ENCODE results near the gene FAU.

The FAU gene

DNA sequence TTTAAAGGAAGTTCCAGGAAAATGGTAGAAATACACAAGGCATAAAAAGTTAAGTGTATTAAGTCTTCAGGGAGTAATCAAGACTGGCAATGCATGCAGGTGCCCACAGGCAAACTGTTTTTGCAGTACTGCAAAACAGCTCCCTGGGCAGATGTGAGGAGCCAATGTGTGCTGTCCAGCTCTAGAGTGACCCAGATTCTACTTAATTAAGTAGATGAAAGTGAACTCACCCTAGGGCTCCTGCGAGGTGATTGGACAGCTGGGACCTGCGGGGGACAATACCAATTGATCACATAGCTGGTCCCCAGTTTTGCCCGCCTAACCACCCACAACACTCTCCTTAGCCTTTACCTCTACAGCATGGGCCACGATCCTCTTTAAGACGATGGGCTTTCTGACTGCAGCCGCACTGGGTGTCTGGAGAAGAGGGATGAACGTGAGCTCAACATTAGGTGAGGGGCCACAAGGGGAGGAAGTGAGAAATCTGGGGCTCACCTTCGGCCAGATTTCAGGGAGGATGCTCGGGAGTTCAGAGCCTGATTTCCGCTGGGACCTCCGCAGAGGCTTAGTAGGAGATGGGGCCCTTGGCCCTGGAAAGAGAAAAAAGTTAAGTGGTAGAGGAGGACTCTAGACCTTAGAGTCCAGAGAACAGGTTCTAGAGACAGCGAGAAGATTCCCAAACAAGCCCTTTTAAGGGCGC lies 38.6 kb downstream of the FAU start:
- Histone ChIP-seq H3K9ac (ENCODE audit: low read length) (peak overlapping the region; percentile 82), H3K27me3 (ENCODE audit: control insufficient read depth, insufficient read depth, low read length) (no peaks in the 10 kb centered on the region), H3K4me3 (ENCODE audit: low read length) (peak overlapping the region; percentile 75), H3K36me3 (ENCODE audit: control insufficient read depth, low read depth, low read length) (peaks cover 39% of the 10 kb centered on the region), H3K9me3 (ENCODE audit: control insufficient read depth, low read depth, low read length) (no peaks in the 10 kb centered on the region), H3K4me1 (ENCODE audit: control insufficient read depth, low read depth, low read length) (peaks cover 5% of the 10 kb centered on the region), H3K27ac (ENCODE audit: low read length) (peak overlapping the region; percentile 56)

DNA sequence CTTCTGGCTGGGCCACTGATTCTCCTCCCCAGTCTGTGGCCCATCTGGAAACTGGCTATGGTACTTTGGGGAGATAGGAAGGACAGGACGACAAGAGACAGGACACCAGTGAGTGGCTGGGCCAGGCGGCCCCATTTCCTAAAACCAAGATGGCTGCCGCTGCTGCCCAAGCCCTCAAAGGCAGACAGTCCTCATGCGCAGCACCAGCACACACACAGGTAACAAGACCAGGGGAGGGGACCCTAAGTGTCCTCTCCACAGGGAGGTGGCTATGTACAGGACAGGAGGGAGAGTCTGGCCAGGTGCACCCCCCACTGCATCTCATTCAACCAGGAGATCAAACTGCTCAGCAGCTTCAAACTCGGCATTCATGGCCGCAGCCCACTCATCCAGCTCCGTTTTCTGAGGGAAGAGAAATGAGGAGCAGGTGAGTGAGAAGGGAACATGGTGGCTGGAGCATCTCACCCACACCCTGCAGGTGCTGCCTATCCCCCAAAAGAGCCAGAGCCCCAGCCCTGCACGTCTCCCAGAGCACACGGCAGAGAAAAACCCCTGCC lies 43.1 kb downstream of the FAU start:
- no peaks in the 10 kb centered on the region for H3K9me3 ChIP-seq (ENCODE audit: control insufficient read depth, low read depth, low read length)
- H3K4me3 ChIP-seq (ENCODE audit: low read length) = no peak overlapping the region
- H3K27me3 ChIP-seq (ENCODE audit: control insufficient read depth, insufficient read depth, low read length) = no peaks in the 10 kb centered on the region
- no peak overlapping the region for H3K27ac ChIP-seq (ENCODE audit: low read length)
- peaks cover 5% of the 10 kb centered on the region for H3K4me1 ChIP-seq (ENCODE audit: control insufficient read depth, low read depth, low read length)
- peaks cover 47% of the 10 kb centered on the region for H3K36me3 ChIP-seq (ENCODE audit: control insufficient read depth, low read depth, low read length)
- no peak overlapping the region for H3K9ac ChIP-seq (ENCODE audit: low read length)

DNA sequence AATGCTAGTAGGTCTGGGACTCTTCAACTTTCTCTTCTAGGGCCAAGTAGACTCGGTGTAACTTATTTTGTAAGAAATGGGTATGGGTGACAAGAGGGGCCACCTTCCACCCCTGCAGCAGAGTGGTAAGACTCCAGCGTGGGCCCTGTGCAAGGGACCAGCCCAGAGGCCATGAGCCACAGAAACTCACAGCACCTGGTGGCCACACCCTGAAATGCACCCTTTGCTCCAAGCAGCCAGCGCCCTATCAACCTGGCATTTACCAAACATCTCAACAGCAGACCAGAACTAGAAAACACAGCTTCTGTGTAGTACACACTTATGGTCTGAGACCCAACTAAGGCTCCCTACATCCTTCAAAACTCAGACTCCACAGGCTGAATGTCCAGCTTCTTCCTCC lies 43.8 kb downstream of the FAU start:
- Histone ChIP-seq H3K4me1 (ENCODE audit: control insufficient read depth, low read depth, low read length) (peaks cover 5% of the 10 kb centered on the region), H3K27ac (ENCODE audit: low read length) (no peak overlapping the region), H3K9ac (ENCODE audit: low read length) (no peak overlapping the region), H3K4me3 (ENCODE audit: low read length) (no peak overlapping the region), H3K36me3 (ENCODE audit: control insufficient read depth, low read depth, low read length) (peaks cover 47% of the 10 kb centered on the region), H3K27me3 (ENCODE audit: control insufficient read depth, insufficient read depth, low read length) (no peaks in the 10 kb centered on the region), H3K9me3 (ENCODE audit: control insufficient read depth, low read depth, low read length) (no peaks in the 10 kb centered on the region)

DNA sequence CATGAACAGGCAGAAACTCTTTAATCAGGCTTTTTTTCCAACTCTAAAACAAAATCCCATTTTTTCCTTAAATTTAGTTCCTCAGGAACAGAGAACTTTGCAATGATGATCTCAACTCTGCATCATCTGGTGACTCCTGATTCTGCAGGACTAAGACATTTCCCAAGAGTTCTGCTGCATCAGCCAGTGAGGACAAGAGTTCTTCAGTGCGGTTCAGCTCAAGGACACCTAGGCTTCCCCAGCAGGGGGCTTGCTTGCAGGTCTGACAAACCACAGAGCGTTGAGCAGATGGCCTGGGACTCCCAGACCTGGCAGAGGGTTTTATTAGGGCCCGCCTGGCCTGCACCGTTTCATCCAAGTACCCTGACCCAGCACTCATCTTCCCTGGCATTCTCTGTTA lies 44.5 kb downstream of the FAU start:
- no peak overlapping the region for H3K27ac ChIP-seq (ENCODE audit: low read length)
- H3K9ac ChIP-seq (ENCODE audit: low read length) = no peak overlapping the region
- peaks cover 47% of the 10 kb centered on the region for H3K36me3 ChIP-seq (ENCODE audit: control insufficient read depth, low read depth, low read length)
- no peaks in the 10 kb centered on the region for H3K27me3 ChIP-seq (ENCODE audit: control insufficient read depth, insufficient read depth, low read length)
- no peak overlapping the region for H3K4me3 ChIP-seq (ENCODE audit: low read length)
- H3K4me1 ChIP-seq (ENCODE audit: control insufficient read depth, low read depth, low read length) = no peaks in the 10 kb centered on the region
- no peaks in the 10 kb centered on the region for H3K9me3 ChIP-seq (ENCODE audit: control insufficient read depth, low read depth, low read length)

DNA sequence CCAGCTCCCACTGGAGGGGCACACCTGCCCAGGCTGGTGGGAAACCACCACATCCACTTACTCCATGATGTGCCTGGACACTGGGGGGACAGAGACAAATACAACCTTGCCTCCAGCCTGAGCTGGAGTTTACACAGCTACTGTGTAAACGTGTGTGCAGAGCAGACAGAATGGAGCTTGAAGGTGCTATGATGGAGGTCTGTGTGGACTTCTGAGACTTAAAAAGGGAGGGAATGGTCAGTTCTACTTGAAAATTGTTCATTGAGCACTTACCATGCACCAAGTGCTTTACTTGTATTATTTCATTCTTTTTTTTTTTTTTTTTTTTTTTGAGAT lies 49.3 kb downstream of the FAU start:
- H3K27ac ChIP-seq (ENCODE audit: low read length) = no peak overlapping the region
- no peak overlapping the region for H3K9ac ChIP-seq (ENCODE audit: low read length)
- H3K4me1 ChIP-seq (ENCODE audit: control insufficient read depth, low read depth, low read length) = no peaks in the 10 kb centered on the region
- H3K9me3 ChIP-seq (ENCODE audit: control insufficient read depth, low read depth, low read length) = no peaks in the 10 kb centered on the region
- H3K4me3 ChIP-seq (ENCODE audit: low read length) = no peak overlapping the region
- peaks cover 13% of the 10 kb centered on the region for H3K36me3 ChIP-seq (ENCODE audit: control insufficient read depth, low read depth, low read length)
- no peaks in the 10 kb centered on the region for H3K27me3 ChIP-seq (ENCODE audit: control insufficient read depth, insufficient read depth, low read length)

DNA sequence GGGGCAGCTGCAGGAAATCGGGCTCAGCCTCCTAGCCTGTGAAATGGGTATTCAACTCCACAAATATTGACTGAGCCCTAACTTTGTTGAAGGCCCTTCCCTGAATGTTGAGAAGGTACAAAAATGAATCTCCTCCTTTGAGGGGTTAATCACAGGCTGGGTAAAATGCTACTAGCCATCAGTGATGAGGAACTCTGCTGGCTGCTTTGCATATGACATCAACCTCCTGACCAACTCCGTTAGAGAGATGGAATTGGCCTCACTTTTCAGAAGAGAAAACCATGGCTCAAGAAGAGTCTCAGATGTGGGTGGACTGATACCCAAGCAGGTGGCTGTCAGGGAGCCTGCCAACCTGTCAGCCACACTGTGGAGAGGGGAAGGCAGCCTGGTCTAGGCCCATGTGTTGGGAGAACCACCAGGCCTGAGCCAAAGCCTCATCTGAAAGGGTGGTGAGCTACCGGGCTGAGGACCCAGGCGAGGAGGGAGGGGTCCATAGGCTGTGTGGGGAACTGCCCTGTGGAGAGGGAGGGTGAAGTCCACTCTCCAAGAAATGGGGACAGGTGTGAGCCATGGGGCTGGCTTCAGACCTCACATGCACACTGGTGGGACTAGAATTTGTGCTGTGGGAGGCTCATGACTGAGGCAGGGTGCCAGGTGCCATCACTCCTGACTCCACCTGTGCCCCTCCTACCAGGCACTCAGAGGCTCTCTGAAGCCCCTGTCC lies 49.9 kb downstream of the FAU start:
- H3K27ac ChIP-seq (ENCODE audit: low read length) = no peak overlapping the region
- no peak overlapping the region for H3K4me3 ChIP-seq (ENCODE audit: low read length)
- H3K27me3 ChIP-seq (ENCODE audit: control insufficient read depth, insufficient read depth, low read length) = no peaks in the 10 kb centered on the region
- H3K36me3 ChIP-seq (ENCODE audit: control insufficient read depth, low read depth, low read length) = peaks cover 8% of the 10 kb centered on the region
- peaks cover 5% of the 10 kb centered on the region for H3K4me1 ChIP-seq (ENCODE audit: control insufficient read depth, low read depth, low read length)
- no peak overlapping the region for H3K9ac ChIP-seq (ENCODE audit: low read length)
- H3K9me3 ChIP-seq (ENCODE audit: control insufficient read depth, low read depth, low read length) = no peaks in the 10 kb centered on the region

All from iPS-18a (cell line).